ENCODE data around the gene PCDHGA2. TPM values are rescaled to one million over a fixed set of nuclear protein-coding genes. Genes with fewer than 3 reads are reported as not detected.

PCDHGA2 gene
- total RNA-seq, 1 donor = 4.9 TPM

Other genes with a start within 250 kb of the PCDHGA2 start
- 3.9 and 4.2 TPM in 2 replicates for gene PCDHB2, start 244.1 kb upstream of the PCDHGA2 start, total RNA-seq
- 0.97 and 1.0 TPM in 2 replicates for gene PCDHB3, start 238.3 kb upstream of the PCDHGA2 start, total RNA-seq
- 1.8 and 2.1 TPM in 2 replicates for gene PCDHB4, start 216.9 kb upstream of the PCDHGA2 start, total RNA-seq
- 2.9 and 3.6 TPM in 2 replicates for gene PCDHB5, start 203.6 kb upstream of the PCDHGA2 start, total RNA-seq
- gene PCDHB6, start 188.7 kb upstream of the PCDHGA2 start, total RNA-seq = 0.65 and 0.97 TPM in 2 replicates
- gene PCDHB7, start 166.1 kb upstream of the PCDHGA2 start, total RNA-seq = 2.0 and 2.5 TPM in 2 replicates
- 0.52 and 1.1 TPM in 2 replicates for gene PCDHB8, start 161.0 kb upstream of the PCDHGA2 start, total RNA-seq
- 3.1 and 4.4 TPM in 2 replicates for gene PCDHB16, start 156.4 kb upstream of the PCDHGA2 start, total RNA-seq
- 0.91 and 2.3 TPM in 2 replicates for gene PCDHB9, start 151.6 kb upstream of the PCDHGA2 start, total RNA-seq
- gene PCDHB10, start 146.4 kb upstream of the PCDHGA2 start, total RNA-seq = 2.2 and 2.5 TPM in 2 replicates
- gene PCDHB11, start 139.1 kb upstream of the PCDHGA2 start, total RNA-seq = 1.4 and 1.7 TPM in 2 replicates
- gene PCDHB12, start 130.0 kb upstream of the PCDHGA2 start, total RNA-seq = 1.0 and 1.3 TPM in 2 replicates
- gene PCDHB13, start 124.8 kb upstream of the PCDHGA2 start, total RNA-seq = 2.7 and 4.0 TPM in 2 replicates
- 3.8 and 4.4 TPM in 2 replicates for gene PCDHB14, start 115.4 kb upstream of the PCDHGA2 start, total RNA-seq
- 1.7 and 1.9 TPM in 2 replicates for gene PCDHB15, start 93.4 kb upstream of the PCDHGA2 start, total RNA-seq
- gene SLC25A2, start 34.7 kb upstream of the PCDHGA2 start, total RNA-seq = 0.32 and 0.39 TPM in 2 replicates
- gene TAF7, start 18.0 kb upstream of the PCDHGA2 start, total RNA-seq = 61.7 and 84.2 TPM in 2 replicates
- 1.4 and 1.9 TPM in 2 replicates for gene PCDHGA1, start 8.2 kb upstream of the PCDHGA2 start, total RNA-seq
- gene PCDHGA3, start 5.1 kb downstream of the PCDHGA2 start, total RNA-seq = 3.7 and 6.2 TPM in 2 replicates
- 4.1 and 6.1 TPM in 2 replicates for gene PCDHGB1, start 11.3 kb downstream of the PCDHGA2 start, total RNA-seq
- 6.7 and 8.9 TPM in 2 replicates for gene PCDHGA4, start 16.3 kb downstream of the PCDHGA2 start, total RNA-seq
- 6.5 and 6.8 TPM in 2 replicates for gene PCDHGB2, start 21.2 kb downstream of the PCDHGA2 start, total RNA-seq
- 5.6 and 6.5 TPM in 2 replicates for gene PCDHGA5, start 25.4 kb downstream of the PCDHGA2 start, total RNA-seq
- gene PCDHGB3, start 31.5 kb downstream of the PCDHGA2 start, total RNA-seq = 8.4 and 8.6 TPM in 2 replicates
- 7.8 and 10.4 TPM in 2 replicates for gene PCDHGA6, start 35.1 kb downstream of the PCDHGA2 start, total RNA-seq
- 9.0 and 10.6 TPM in 2 replicates for gene PCDHGA7, start 44.0 kb downstream of the PCDHGA2 start, total RNA-seq
- 24.4 and 26.2 TPM in 2 replicates for gene PCDHGB4, start 48.9 kb downstream of the PCDHGA2 start, total RNA-seq
- 5.6 and 5.7 TPM in 2 replicates for gene PCDHGA8, start 53.9 kb downstream of the PCDHGA2 start, total RNA-seq
- gene PCDHGB5, start 59.2 kb downstream of the PCDHGA2 start, total RNA-seq = 27.7 and 35.0 TPM in 2 replicates
- 10.1 and 11.1 TPM in 2 replicates for gene PCDHGA9, start 64.0 kb downstream of the PCDHGA2 start, total RNA-seq
- 7.9 and 9.5 TPM in 2 replicates for gene PCDHGB6, start 69.3 kb downstream of the PCDHGA2 start, total RNA-seq
- 15.3 and 17.9 TPM in 2 replicates for gene PCDHGA10, start 74.2 kb downstream of the PCDHGA2 start, total RNA-seq
- gene PCDHGB7, start 78.9 kb downstream of the PCDHGA2 start, total RNA-seq = 25.6 and 26.2 TPM in 2 replicates
- gene PCDHGA11, start 82.3 kb downstream of the PCDHGA2 start, total RNA-seq = 20.1 and 24.1 TPM in 2 replicates
- 25.1 and 30.2 TPM in 2 replicates for gene PCDHGA12, start 91.7 kb downstream of the PCDHGA2 start, total RNA-seq
- 122 and 161 TPM in 2 replicates for gene PCDHGC3, start 137.2 kb downstream of the PCDHGA2 start, total RNA-seq
- 5.6 and 6.4 TPM in 2 replicates for gene PCDHGC4, start 146.3 kb downstream of the PCDHGA2 start, total RNA-seq
- 4.7 and 8.1 TPM in 2 replicates for gene PCDHGC5, start 150.3 kb downstream of the PCDHGA2 start, total RNA-seq

All from articular chondrocyte of knee joint (primary cell).